ENCODE measurements around the gene MAST1.

Gene MAST1

DNA sequence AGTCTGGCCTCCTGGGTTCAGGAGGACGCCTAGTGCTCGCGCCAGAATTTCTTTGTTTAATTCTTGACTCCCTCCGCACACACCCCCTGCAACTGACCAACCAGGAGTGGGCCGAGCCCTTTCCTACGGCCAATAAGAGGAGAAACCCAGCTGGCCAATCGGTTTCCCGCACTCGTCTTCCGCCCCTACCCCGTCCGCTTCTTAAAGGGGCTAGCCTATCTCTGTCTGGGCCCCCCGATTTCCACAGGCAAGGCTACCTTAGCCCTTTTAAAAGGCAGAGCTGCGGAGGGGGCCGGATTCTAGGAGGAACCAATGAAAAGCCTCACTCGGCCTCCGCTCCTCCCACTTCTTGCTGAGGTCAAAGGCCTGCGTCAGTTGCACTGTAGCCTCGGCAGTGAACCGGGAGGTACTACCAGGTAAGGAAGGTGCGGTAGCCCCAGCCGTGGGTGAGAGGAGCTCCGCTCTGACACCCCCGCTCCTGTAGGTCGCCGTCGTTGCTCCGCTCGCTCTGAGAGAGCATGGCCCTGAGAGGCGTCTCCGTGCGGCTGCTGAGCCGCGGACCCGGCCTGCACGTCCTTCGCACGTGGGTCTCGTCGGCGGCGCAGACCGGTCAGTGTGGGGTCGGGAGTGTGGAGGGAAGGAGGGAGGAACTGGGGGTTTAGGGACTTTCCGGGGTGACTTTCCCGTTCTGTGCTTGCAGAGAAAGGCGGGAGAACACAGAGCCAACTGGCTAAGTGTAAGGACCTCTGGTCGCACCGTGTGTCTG, 52.7 kb downstream of the MAST1 start, which contains the start of gene GCDH (continued):
- TF ChIP-seq ZNF488 (tag by site-specific recombination; IDR thresholded peaks at IDR 0.05) (no peak), ZNF350 (tag by site-specific recombination; IDR thresholded peaks at IDR 0.05) (no peak), ZNF518A (tag by site-specific recombination; conservative IDR thresholded peaks at IDR 0.05; ENCODE audit: low read depth) (no peak), ZNF394 (tag by site-specific recombination; IDR thresholded peaks at IDR 0.05; ENCODE audit: borderline replicate concordance) (no peak; the same call in 1 of the 2 replicates), ZNF692 (tag by site-specific recombination; IDR thresholded peaks at IDR 0.05) (peak; percentile 100), ZFHX2 (tag by site-specific recombination; conservative IDR thresholded peaks at IDR 0.05) (peak; percentile 50), ZNF600 (tag by site-specific recombination; IDR thresholded peaks at IDR 0.05) (0 out of 2 replicates have a peak, but pooled peaks have one; percentile 12), ZBTB17 (tag by site-specific recombination; IDR thresholded peaks at IDR 0.05) (peak; percentile 58; the same call in 1 of the 2 replicates), ZBTB48 (tag by site-specific recombination; IDR thresholded peaks at IDR 0.05) (no peak), SP3 (tag by site-specific recombination; IDR thresholded peaks at IDR 0.05) (peak; percentile 96), ZNF133 (tag by site-specific recombination; IDR thresholded peaks at IDR 0.05) (no peak), HOXD13 (CRISPR knock-in tag; IDR thresholded peaks at IDR 0.05; ENCODE audit: borderline replicate concordance) (no peak), GLIS2 (tag by site-specific recombination; IDR thresholded peaks at IDR 0.05) (peak; percentile 62; the same call in 1 of the 2 replicates), ZNF558 (tag by site-specific recombination; IDR thresholded peaks at IDR 0.05) (no peak), SALL2 (tag by site-specific recombination; IDR thresholded peaks at IDR 0.05; ENCODE audit: borderline replicate concordance) (no peak), ZNF354C (tag by site-specific recombination; IDR thresholded peaks at IDR 0.05; ENCODE audit: borderline replicate concordance, low read depth) (no peak), OVOL3 (tag by site-specific recombination; IDR thresholded peaks at IDR 0.05) (no peak), PRDM4 (tag by site-specific recombination; IDR thresholded peaks at IDR 0.05) (no peak), YY1 (tag by site-specific recombination; IDR thresholded peaks at IDR 0.05) (no peak), ZNF26 (tag by site-specific recombination; IDR thresholded peaks at IDR 0.05) (no peak), YY2 (tag by site-specific recombination; IDR thresholded peaks at IDR 0.05) (no peak)
